H9 (cell line): ENCODE data around the gene CEACAM16. TPM values are rescaled to one million over a fixed set of nuclear protein-coding genes. Genes with fewer than 3 reads are reported as not detected.

Experiments
- DNase-seq: peaks from one replicate; pipeline ENCODE4 v3.0.0-alpha.2; 2017
- H2AFZ ChIP-seq: one replicate; pipeline ENCODE4 v1.6.1; 2013; ENCODE audit warnings: mild to moderate bottlenecking, low read length, control low read depth, moderate library complexity
- H2AK5ac ChIP-seq: 2 replicates; pipeline ENCODE4 v1.6.1; 2013; ENCODE audit warnings: low read length, control low read depth, mixed read lengths; ENCODE audit not compliant: insufficient read length
- H2BK120ac ChIP-seq: one replicate; pipeline ENCODE4 v1.6.1; 2013; ENCODE audit warnings: low read depth, mild to moderate bottlenecking, low read length, control low read depth, inconsistent platforms; ENCODE audit not compliant: poor library complexity, severe bottlenecking
- H2BK12ac ChIP-seq: 2 replicates; pipeline ENCODE4 v1.6.1; 2013; ENCODE audit warnings: low read length, control low read depth, mixed read lengths, low read depth; ENCODE audit not compliant: insufficient read length
- H2BK15ac ChIP-seq: 2 replicates; pipeline ENCODE4 v1.6.1; 2013; ENCODE audit warnings: low read depth, low read length, control low read depth
- H2BK20ac ChIP-seq: one replicate; pipeline ENCODE4 v1.6.1; 2013; ENCODE audit warnings: low read depth, mild to moderate bottlenecking, low read length, control low read depth, inconsistent platforms; ENCODE audit not compliant: poor library complexity, severe bottlenecking
- H2BK5ac ChIP-seq: 2 replicates; pipeline ENCODE4 v1.6.1; 2013; ENCODE audit warnings: low read length, control low read depth, mixed read lengths; ENCODE audit not compliant: insufficient read length
- H3K14ac ChIP-seq: 2 replicates; pipeline ENCODE4 v1.6.1; 2013; ENCODE audit warnings: low read length, control low read depth; ENCODE audit not compliant: insufficient read depth
- H3K18ac ChIP-seq: 2 replicates; pipeline ENCODE4 v1.6.1; 2013; ENCODE audit warnings: low read depth, mild to moderate bottlenecking, mixed read lengths, low read length, control low read depth; ENCODE audit not compliant: insufficient read length
- H3K23ac ChIP-seq: 2 replicates; pipeline ENCODE4 v1.6.1; 2013; ENCODE audit warnings: low read length, control low read depth, mixed read lengths, low read depth; ENCODE audit not compliant: insufficient read length
- H3K23me2 ChIP-seq: 2 replicates; pipeline ENCODE4 v1.6.1; 2013; ENCODE audit warnings: low read depth, mild to moderate bottlenecking, mixed read lengths, low read length, control low read depth; ENCODE audit not compliant: insufficient read length, poor library complexity, severe bottlenecking
- H3K27ac ChIP-seq: 2 replicates; pipeline ENCODE4 v1.5.1; 2013; ENCODE audit warnings: low read length, control low read depth, mixed read lengths, low read depth; ENCODE audit not compliant: insufficient read length
- H3K27me3 ChIP-seq: 2 replicates; pipeline ENCODE4 v1.6.1; 2013; ENCODE audit warnings: low read length, control low read depth, inconsistent platforms; ENCODE audit not compliant: insufficient read depth
- H3K4ac ChIP-seq: 2 replicates; pipeline ENCODE4 v1.6.1; 2013; ENCODE audit warnings: low read depth, mild to moderate bottlenecking, control low read depth, inconsistent platforms, low read length, moderate library complexity
- H3K4me1 ChIP-seq: 2 replicates; pipeline ENCODE4 v1.6.1; 2013; ENCODE audit warnings: low read length, control low read depth, inconsistent platforms; ENCODE audit not compliant: insufficient read depth
- H3K4me2 ChIP-seq: 2 replicates; pipeline ENCODE4 v1.6.1; 2013; ENCODE audit warnings: low read length, control low read depth, mixed read lengths; ENCODE audit not compliant: insufficient read length, insufficient read depth
- H3K56ac ChIP-seq: 2 replicates; pipeline ENCODE4 v1.6.1; 2013; ENCODE audit warnings: low read depth, mild to moderate bottlenecking, mixed read lengths, low read length, control low read depth; ENCODE audit not compliant: insufficient read length
- H3K79me1 ChIP-seq: 2 replicates; pipeline ENCODE4 v1.6.1; 2013; ENCODE audit warnings: low read depth, mild to moderate bottlenecking, moderate library complexity, low read length, control low read depth, inconsistent platforms; ENCODE audit not compliant: insufficient read depth, poor library complexity, severe bottlenecking
- H3K79me2 ChIP-seq: 2 replicates; pipeline ENCODE4 v1.6.1; 2013; ENCODE audit warnings: low read length, control low read depth, inconsistent platforms; ENCODE audit not compliant: insufficient read depth
- H3K9ac ChIP-seq: 2 replicates; pipeline ENCODE4 v1.6.1; 2013; ENCODE audit warnings: low read length, control low read depth, mixed read lengths; ENCODE audit not compliant: insufficient read length; ENCODE audit errors: extremely low read depth
- H3K9me3 ChIP-seq: one replicate; pipeline ENCODE4 v1.6.1; 2013; ENCODE audit warnings: low read depth, low read length, inconsistent platforms; ENCODE audit not compliant: control insufficient read depth
- H3T11ph ChIP-seq: one replicate; pipeline ENCODE4 v1.6.1; 2013; ENCODE audit warnings: mild to moderate bottlenecking, low read length, control low read depth, inconsistent platforms
- H4K20me1 ChIP-seq: one replicate; pipeline ENCODE4 v1.6.1; 2013; ENCODE audit not compliant: control insufficient read depth, insufficient read length, insufficient read depth
- H4K5ac ChIP-seq: 2 replicates; pipeline ENCODE4 v1.6.1; 2013; ENCODE audit warnings: low read depth, mild to moderate bottlenecking, mixed read lengths, low read length, control low read depth; ENCODE audit not compliant: insufficient read length
- H4K8ac ChIP-seq: replicated peaks from 2 replicates; pipeline ENCODE4 v1.6.1; 2013; ENCODE audit warnings: low read length, control low read depth, mixed read lengths, low read depth; ENCODE audit not compliant: insufficient read length
- H4K91ac ChIP-seq: 2 replicates; pipeline ENCODE4 v1.6.1; 2013; ENCODE audit warnings: low read depth, mild to moderate bottlenecking, moderate library complexity, mixed read lengths, low read length, control low read depth; ENCODE audit not compliant: insufficient read length
- H3K27ac Mint-ChIP-seq, 3 experiments: 2 replicates in 2 of 3; 3 replicates in 1 of 3; pipeline ENCODE4 v1.8.0; 2020 to 2021; ENCODE audit warnings: mixed read lengths in 3 of 3, mild to moderate bottlenecking in 1 of 3, moderate library complexity in 1 of 3
- H3K27me3 Mint-ChIP-seq: 2 replicates; pipeline ENCODE4 v1.8.0; 2021; ENCODE audit warnings: low read depth, mild to moderate bottlenecking, moderate library complexity, mixed read lengths
- H3K36me3 Mint-ChIP-seq, 3 experiments: 2 replicates in 2 of 3; 3 replicates in 1 of 3; pipeline ENCODE4 v1.8.0; 2020 to 2021; ENCODE audit warnings: low read depth in 3 of 3, mixed read lengths in 3 of 3; ENCODE audit not compliant: insufficient read depth in 1 of 3
- H3K4me1 Mint-ChIP-seq, 2 experiments: 2 replicates each; pipeline ENCODE4 v1.8.0; 2020; ENCODE audit warnings: mixed read lengths in 2 of 2
- H3K4me3 Mint-ChIP-seq, 2 experiments: 2 replicates in 1 of 2; 3 replicates in 1 of 2; pipeline ENCODE4 v1.8.0; 2020 to 2021; ENCODE audit warnings: mild to moderate bottlenecking in 2 of 2, mixed read lengths in 2 of 2, moderate library complexity in 1 of 2
- H3K9me3 Mint-ChIP-seq, 2 experiments: 2 replicates in 1 of 2; 3 replicates in 1 of 2; pipeline ENCODE4 v1.8.0; 2020; ENCODE audit warnings: mild to moderate bottlenecking in 2 of 2, mixed read lengths in 2 of 2, moderate library complexity in 1 of 2
- WGBS: extraction: QIAGEN DNeasy Blood & Tissue Kit; methylation state at CpG from one replicate; pipeline ENCODE4 v1.1.7; 2013; ENCODE audit warnings: missing lambda C conversion rate, low lambda C conversion rate, mixed read lengths; ENCODE audit not compliant: insufficient read length; ENCODE audit errors: extremely low coverage; 5-methylcytosine and 5-hydroxymethylcytosine counted together
- total RNA-seq: library from RNA; stranded (reverse); gene quantifications from 2 replicates; pipeline ENCODE4 v1.2.1, GENCODE V29; 2021
- TF ChIP-seq, protein P1 (sequence below): fragments of 200-600 bp; sonication (generic); conservative IDR thresholded peaks from 3 replicates; pipeline ENCODE4 v1.8.0; 2021; ENCODE audit warnings: antibody characterized with exemption, mild to moderate bottlenecking

The CEACAM16 gene
- total RNA-seq, 1 experiment from 2014 or later, result not detected

- H3K4me2 ChIP-seq, result peak overlapping the region; percentile 97
- H3K27me3 Mint-ChIP-seq, result peaks cover 77% of the 10 kb centered on the region
These were observed 48.2 kb downstream of the CEACAM16 start for GRCh38 chr19:44746946-44747738.

More at GRCh38 chr19:44746946-44747738, 48.2 kb downstream of the CEACAM16 start:
- peak; percentile 83 for DNase-seq
- Histone ChIP-seq H4K5ac (no peak overlapping the region), H2BK5ac (no peak overlapping the region), H3K56ac (no peak overlapping the region), H3K18ac (no peak overlapping the region), H4K20me1 (no peaks in the 10 kb centered on the region), H4K8ac (no peak overlapping the region), H2AK5ac (no peak overlapping the region), H3K79me2 (no peaks in the 10 kb centered on the region), H2BK20ac (no peak overlapping the region), H2AFZ (no peak overlapping the region), H2BK15ac (no peak overlapping the region), H3K4ac (no peak overlapping the region), H3K27me3 (peaks cover 32% of the 10 kb centered on the region), H3K9ac (no peak overlapping the region), H3K23ac (no peak overlapping the region), H3K9me3 (no peaks in the 10 kb centered on the region), H3K79me1 (no peaks in the 10 kb centered on the region), H3K4me1 (no peaks in the 10 kb centered on the region), H2BK120ac (no peak overlapping the region), H3K14ac (no peak overlapping the region), H3T11ph (no peak overlapping the region), H4K91ac (no peak overlapping the region), H3K23me2 (peaks cover 5% of the 10 kb centered on the region), H2BK12ac (no peak overlapping the region), H3K27ac (no peak overlapping the region)
- TF ChIP-seq, protein P1, sequence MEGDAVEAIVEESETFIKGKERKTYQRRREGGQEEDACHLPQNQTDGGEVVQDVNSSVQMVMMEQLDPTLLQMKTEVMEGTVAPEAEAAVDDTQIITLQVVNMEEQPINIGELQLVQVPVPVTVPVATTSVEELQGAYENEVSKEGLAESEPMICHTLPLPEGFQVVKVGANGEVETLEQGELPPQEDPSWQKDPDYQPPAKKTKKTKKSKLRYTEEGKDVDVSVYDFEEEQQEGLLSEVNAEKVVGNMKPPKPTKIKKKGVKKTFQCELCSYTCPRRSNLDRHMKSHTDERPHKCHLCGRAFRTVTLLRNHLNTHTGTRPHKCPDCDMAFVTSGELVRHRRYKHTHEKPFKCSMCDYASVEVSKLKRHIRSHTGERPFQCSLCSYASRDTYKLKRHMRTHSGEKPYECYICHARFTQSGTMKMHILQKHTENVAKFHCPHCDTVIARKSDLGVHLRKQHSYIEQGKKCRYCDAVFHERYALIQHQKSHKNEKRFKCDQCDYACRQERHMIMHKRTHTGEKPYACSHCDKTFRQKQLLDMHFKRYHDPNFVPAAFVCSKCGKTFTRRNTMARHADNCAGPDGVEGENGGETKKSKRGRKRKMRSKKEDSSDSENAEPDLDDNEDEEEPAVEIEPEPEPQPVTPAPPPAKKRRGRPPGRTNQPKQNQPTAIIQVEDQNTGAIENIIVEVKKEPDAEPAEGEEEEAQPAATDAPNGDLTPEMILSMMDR, result no peak
- Mint-ChIP-seq H3K9me3 (no peaks in the 10 kb centered on the region; a peak in 2 of 5 replicates), H3K27ac (no peak overlapping the region; a peak in 1 of 7 replicates), H3K36me3 (no peaks in the 10 kb centered on the region), H3K4me1 (peaks cover 5 to 22% of the 10 kb centered on the region in 2 experiments), H3K4me3 (peak overlapping the region; percentile 62 to 85)
- no CpG with 5 or more reads among the region's 34 CpGs for WGBS
